GM19372 (cell line): Measurements from ENCODE around the gene NRCAM.
A peak's percentile ranks its signal among the peaks of the same experiment; 100 is the strongest.

Experiments used
- ATAC-seq: cut with Tn5 transposase; IDR thresholded peaks from one replicate; pipeline ENCODE4 v1.9.1; 2021; ENCODE audit warnings: mild to moderate bottlenecking, low read depth, moderate library complexity; ENCODE audit not compliant: unreplicated experiment

Gene NRCAM

DNA sequence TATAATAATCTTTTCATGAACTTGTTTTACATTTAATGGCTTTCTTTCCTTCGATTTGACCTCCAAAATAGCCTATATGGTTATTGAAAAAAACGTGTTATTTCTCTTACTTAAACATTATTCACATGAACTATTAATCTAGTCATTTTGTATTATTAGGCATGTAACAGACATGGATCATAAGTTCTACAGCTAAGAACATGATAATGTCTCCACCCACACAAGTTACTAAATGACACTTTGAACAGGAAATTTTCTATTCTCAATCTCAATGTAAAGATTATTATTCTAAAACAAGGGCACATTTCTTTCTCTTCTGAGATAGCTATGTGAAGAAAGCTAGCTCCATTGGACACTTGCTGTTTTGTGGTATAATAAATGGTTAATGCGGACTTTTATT, 336.0 kb downstream of the NRCAM start:
- ATAC-seq = no peak

DNA sequence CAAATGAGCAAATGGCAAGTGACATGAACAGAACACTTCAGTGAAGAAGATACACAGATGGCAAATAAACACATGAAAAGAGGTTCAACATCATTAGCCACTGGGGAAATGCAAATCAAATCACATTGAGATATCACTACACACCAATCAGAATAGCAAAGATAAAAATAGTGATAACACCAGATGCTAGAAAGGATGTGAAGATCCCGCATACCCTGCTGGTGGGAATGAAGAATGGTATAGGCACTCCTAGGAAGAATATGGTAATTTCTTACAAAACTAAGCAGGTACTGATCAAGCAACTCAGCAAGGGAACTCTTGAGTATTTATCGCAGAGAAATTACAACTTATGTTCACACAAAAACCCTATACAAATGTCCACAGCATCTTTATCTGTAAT, 337.3 kb downstream of the NRCAM start:
- no peak for ATAC-seq

DNA sequence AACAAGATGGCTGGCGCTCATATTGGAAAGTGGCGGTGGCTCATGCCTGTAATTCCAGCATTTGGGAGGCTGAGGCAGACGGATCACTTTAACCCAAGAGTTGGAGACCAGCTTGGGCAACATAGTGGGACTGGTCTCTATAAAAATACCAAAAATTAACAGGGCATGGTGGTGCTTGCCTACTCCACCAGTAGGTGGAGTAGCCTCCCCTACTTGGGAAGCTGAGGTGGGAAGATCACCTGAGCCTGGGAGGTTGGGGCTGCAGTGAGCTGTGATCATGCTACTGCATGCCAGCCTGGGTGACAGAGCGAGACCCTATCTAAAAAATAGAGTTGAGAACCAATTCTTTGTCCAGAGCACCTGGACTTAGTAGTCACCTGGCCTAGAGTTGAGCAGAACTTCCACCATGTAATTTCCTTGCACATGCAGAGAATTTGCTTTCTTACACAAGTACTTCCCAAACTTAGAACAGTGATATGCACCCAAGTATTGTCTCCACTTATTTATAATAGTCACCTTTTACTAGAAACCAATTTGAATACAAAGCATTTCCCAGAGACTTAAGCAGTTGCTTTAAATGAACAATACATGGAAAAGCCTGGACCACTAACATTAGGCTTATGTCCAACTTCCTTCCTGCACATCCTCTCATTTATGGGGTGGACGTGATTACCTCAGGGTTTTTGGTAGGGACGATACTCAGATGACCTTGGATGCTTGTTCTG, 342.0 kb downstream of the NRCAM start:
- ATAC-seq = peak; percentile 74

DNA sequence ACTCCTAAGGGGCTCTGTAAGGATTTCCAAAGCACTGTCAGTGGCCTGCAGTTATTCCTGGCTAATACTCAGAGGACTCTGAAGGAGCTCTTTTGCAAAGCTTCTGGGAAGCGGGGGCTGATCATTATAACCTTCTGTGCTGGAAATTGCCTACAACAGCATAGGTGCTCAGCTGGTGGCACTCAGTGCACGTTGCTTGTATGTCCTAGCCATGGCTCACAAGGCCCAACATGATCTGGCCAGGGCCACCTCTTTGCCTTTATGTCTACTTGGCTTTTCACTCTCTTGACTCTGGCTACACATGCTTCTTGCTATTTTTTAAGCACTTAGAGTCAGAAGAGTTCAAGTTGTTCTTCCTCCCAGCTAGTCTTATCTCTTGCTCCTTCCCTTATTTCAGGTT, 343.6 kb downstream of the NRCAM start:
- no peak for ATAC-seq

DNA sequence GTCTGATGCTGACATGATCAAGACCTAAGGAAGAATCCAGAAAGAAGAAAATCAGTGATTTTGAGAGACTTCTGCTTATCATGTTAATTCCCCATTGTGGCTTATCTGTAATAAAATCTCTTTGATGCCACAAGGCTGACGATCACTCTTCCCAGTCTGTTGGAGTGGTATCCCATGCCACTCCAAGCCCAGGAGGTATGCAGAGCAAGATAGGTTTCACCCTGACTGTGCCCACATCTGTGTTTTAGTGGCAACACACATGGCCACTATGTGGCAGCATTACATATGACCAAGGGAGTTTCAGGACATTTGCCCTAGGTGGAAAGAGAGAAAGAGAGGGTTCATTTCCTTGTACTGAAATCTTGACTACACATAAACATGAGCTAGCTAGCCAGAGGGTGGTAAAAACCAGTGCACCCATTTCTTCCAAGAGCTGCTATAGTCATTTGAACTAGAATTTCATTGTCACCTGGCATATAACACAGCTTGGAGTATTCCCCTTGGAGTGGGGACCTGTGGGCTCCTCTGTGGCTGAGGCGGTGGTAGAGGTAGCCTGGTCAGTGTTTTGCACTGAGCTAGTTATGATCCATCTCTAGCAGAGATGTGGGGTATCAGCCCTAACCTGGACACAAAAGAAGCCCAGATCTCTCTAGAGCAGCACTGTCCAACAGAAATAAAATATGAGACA, 346.9 kb downstream of the NRCAM start:
- no peak for ATAC-seq

DNA sequence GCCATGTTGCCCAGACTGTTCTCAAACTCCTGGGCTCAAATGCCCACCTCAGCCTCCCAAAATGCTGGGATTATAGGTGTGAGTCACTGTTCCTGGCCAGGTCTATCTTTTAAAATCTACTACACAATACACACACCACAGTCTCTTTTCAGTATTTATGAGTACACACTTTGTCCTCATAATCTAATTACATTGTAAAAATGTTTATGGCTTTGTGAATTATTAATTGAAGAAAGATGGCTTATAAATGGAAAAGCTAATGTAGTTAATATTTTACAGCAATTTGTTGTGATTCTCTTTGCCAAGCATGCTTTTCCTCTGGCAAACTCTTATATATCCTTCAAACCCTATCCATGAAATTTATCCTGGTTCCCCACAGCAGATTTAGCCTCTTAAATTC, 348.1 kb downstream of the NRCAM start:
- ATAC-seq = no peak

DNA sequence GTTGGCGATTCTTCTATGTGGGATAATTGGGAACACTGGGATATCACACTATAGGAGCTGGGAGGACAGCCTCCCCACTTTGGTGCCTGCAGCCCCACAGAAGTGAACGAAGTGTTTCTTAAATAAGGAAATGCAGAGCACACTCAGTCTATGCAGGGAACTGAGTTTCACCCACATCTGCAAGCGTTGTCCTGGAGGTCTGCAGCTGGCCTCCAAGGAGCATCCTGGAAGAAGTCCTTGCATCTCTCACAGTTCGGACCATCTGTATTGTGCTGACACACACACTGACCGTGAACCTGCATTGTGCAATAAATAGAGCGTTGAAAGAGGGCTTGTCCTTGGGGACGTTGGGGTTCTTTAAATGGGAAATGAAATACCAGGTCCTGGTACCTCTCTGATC, 351.9 kb downstream of the NRCAM start:
- no peak for ATAC-seq

DNA sequence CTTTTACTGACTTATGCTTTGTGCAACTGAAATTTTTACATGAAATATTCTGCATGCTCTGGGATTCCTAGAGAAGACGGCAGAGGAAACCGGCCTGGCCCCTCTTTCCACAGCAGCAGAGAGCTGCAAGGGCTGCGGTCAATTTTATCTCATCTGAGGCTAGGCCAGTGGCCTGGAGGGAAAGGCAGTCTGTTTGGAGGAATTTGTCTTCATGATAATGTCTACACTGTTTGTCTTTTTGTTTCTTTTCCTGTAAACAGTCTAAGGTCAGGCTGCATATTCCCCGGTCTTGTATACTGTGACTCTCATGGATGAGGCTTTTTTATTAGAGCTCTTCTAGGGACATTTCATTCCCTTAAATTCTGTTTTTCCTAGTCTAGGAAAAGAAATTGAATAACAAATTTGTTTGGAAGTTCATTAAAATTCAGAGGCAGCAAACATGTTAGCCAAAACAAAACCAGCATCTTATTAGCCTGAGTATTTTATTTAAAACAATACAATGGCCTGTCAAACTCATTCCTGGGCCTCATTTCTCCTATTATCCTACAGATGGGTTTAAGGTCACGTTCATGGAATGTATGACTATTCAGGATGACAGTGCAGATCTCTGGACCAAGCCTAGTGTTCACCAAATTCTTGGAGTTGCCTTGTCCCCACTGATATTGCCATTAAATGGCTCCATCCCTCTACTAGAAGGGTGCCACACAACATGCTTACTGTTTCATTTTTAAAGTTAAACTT, 352.5 kb downstream of the NRCAM start:
- ATAC-seq = no peak

DNA sequence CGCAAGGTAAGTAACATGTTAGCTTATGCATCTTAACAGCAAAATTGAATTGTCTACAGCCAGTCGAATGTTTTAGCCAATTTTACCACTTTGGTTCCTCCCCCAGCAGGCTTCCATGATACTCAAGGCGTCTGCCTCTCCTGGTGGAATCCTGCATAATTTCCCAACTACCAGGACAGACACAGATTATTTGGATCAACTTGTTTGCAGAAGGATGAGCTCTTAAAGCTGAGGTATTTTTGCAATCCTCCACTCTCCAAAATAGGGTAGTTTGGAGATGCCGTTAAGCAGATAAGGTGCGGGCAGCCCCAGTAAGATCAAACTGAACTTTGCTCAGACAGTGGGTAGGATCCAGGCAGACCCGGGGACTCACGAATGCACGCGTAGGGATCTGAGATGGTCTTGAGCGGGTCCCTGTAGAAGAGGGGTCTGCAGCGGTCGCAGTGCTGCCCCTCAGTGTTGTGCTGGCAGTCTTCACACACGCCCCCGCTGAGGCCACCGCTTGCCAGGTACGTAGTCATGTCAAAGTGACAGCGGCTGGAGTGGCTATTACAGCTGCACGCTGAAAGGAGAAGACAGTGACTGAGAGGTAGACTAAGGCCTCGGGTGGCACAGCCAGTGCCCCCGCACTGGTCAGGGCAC, 353.4 kb downstream of the NRCAM start:
- ATAC-seq = no peak

DNA sequence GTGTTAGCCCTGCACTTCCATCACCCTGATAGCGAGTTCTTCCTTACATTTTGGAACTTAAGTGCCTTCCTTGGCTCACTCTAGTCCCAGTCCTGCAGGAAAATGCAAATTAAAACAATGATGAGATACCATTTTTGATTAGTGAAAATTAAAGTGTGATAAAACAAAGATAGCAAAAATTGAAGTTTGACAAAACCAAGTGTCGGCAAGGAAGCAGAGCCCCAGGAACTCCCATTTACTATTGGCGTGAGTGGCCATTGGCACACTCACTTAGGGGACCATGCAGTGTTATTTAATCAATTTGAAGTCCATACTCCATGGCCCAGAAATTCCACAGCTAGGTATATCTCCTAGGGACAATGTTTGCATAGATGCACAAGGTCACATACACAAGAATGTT, 354.5 kb downstream of the NRCAM start:
- ATAC-seq = no peak

DNA sequence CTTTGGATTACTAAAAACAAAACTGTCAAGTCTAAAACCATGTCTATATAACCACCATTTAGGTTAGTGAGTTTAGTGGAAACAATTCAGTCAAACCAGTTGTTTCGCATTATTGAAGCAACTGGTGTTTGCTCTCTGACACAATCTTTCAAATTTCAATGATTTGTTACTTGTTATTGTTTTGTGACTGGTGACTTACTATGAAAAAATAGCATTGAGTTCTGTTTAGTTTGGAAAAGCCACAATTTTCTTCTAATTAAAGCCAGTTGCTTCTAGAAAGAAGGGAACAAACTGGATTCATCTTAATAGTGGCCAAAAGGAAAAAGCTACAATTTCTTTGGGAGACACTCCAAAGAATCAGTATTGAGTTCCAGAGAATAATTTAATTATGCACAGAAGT, 356.5 kb downstream of the NRCAM start:
- no peak for ATAC-seq

DNA sequence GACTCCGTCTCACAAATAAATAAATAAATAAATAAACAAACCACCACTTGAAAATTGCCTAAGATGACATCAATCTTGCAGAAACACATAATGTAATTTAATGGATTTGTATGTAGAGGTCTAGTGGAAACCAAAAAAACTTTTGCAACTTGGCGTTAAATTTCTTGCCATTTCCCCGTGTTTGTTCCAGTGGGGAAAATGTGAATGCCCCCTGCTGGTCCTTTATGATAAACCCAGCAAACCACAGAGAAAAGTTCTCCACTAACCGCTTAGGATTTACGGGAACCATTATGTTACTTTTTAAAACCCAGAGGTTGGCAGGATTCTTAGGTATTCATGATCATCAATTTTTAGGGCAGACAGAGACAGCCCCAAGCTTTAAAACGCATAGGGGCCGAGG, 358.5 kb downstream of the NRCAM start:
- ATAC-seq = no peak
